ENCODE results near the gene ST3GAL3.

The ST3GAL3 gene

DNA sequence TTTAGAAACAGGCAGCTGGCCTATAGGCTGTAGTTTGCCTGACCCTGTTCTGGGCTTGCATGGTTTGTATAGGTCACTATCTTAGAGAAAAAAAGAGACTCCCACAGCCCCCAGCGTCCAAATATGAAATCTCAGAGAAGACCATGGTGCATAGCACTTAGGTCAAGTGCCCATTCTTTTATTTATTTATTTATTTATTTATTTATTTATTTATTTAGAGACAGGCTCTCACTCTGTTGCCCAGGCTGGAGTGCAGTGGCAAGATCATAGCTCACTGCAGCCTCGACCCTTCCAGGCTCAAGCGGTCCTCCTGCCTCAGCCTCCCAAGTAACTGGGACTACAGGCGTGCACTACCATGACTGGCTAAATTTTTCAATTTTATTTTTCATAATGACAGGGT is 175.4 kb downstream of the ST3GAL3 start:
- no peak for DNase-seq

- no peak for DNase-seq
These were observed 176.0 kb downstream of the ST3GAL3 start for GRCh38 chr1:43883321-43883720.

DNA sequence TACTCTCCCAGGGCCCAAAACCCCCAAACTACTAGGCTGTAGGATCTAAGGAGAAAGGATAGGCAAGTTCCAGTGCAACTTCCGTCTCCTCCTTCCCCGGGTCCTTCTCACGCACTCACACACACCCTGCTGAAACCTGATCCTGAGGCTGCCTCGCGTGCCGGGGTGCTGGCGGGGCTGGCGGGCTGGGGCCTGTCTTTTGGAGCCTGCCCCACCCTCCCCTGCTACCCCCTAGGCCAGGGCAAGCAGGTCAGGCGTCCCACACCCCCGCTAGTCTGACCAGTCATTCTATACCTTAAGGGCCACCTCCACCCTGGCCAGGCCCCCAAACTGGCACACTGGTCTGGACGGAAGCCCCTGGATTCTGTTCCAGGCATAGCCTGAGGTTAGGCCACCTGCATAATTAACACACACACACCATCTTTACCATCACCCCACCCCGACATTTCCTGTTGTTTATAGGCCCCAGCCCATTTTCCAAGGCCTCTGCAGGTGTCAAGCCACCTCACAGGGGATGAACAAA is 178.0 kb downstream of the ST3GAL3 start:
- no peak for DNase-seq

GRCh38 chr1:43887748-43888147 is 180.4 kb downstream of the ST3GAL3 start:
- no peak for DNase-seq

- no peak for DNase-seq
These were observed 183.5 kb downstream of the ST3GAL3 start for GRCh38 chr1:43890815-43891214.

GRCh38 chr1:43893006-43893405 is 185.7 kb downstream of the ST3GAL3 start:
- DNase-seq = no peak

- no peak for DNase-seq
These were observed 191.6 kb downstream of the ST3GAL3 start for GRCh38 chr1:43898981-43899380.

DNA sequence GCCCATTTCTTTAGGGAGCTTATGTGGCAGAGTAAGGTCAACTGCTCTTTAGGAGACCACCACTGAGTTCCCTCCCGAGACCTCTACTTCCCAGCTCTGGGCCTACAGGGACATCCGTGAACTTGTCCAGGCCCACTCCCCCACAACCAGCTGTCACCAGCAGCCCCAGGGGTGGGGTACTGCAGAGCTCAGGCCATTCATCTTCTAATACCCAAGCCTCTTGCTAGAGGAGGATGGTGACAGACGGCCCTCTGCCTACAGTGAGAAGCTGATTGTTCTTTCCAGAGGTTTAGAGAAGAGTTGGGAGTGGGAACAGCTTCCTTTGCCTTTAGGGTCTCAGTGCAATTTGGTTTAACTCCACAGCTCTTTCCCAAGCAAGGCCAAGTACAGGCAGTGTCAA is 193.1 kb downstream of the ST3GAL3 start:
- DNase-seq = no peak

DNA sequence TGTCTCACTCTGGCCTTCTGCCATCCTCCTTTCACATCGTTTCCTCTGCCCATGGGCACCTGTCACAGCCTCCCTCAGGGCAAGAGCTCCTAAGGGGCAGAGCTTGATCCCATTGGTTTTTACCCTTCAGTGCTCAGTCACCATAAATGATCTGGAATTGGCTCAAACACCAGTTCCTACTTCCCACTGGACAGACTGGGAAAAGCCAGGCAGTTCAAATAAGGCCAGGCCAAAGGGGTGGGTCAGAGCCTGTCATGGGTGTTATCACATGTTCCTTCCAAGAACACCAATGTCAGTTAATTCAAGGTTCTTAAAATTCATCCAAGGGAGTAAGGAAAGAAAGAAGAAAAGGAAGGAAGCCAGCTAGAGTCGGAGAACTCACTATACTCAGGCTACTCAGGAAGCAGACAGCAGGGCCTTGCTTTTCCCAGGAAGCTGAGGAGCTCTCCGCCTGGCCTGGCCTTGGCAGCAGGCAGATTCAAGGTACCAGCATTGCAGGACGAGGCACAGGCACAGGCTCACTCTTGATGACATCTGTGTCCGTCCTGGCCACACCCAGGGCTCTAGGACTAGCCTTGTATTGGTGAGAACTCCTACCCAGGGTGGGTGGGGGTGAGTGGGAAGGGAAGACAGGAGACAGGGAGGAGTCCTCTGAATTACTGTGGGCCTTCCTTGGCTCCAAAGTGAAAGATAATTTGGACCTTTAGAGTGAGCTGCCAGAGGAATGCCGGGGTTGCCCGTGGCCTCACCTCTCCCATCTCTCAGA is 194.0 kb downstream of the ST3GAL3 start:
- DNase-seq = no peak

DNA sequence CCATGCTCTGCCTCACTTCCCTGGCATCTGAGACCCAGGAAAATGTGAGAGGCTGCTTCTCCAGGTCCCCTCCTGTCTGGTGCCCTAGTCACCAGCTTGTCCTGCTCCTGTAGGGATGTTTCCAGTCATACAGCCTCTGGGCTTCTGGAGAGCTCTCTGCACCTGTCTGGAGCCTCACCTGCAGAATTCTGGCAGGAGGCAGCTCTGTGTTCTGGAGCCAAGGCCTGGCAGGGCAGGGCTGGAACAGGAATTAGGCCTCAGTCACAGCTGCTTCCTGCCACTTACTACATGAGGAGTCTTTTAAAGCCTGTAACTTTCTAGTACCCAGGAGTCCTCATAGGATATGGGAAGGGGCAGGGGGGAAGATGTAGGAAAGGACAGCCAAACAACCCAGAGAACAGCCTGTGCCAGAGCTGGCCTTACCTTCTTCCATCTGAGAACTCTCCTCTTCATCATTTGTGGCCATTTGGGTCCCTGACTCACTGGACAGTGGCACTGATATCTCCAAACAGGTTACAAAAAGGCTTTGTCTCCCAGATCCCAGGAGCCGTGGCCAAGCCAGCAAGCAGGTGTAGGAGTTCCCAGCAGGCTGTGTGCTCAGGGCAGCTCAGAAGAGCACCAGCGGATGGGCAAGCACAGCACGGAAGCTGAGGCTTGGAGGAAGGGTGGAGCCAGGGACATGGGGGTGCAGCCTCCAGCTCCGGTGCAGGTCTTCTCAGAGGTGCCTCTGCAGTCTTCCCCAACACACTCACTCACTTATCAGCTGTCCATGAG is 194.9 kb downstream of the ST3GAL3 start:
- no peak for DNase-seq

- no peak for DNase-seq
These were observed 197.6 kb downstream of the ST3GAL3 start for GRCh38 chr1:43904660-43905551.

GRCh38 chr1:43908226-43908625 is 200.9 kb downstream of the ST3GAL3 start:
- DNase-seq = no peak

- DNase-seq = no peak
These were observed 201.5 kb downstream of the ST3GAL3 start for GRCh38 chr1:43908858-43909257.

GRCh38 chr1:43910343-43910742 is 203.0 kb downstream of the ST3GAL3 start:
- no peak for DNase-seq

- DNase-seq = no peak
These were observed 205.3 kb downstream of the ST3GAL3 start for GRCh38 chr1:43912607-43913006.

- no peak for DNase-seq
These were observed 205.7 kb downstream of the ST3GAL3 start for GRCh38 chr1:43913051-43913501.

- no peak for DNase-seq
These were observed 206.5 kb downstream of the ST3GAL3 start for GRCh38 chr1:43913666-43914360.

GRCh38 chr1:43914576-43915525 is 207.5 kb downstream of the ST3GAL3 start:
- DNase-seq = no peak

- DNase-seq = no peak
These were observed 212.6 kb downstream of the ST3GAL3 start for GRCh38 chr1:43919906-43920305.

GRCh38 chr1:43921022-43921421 is 213.7 kb downstream of the ST3GAL3 start:
- no peak for DNase-seq

DNA sequence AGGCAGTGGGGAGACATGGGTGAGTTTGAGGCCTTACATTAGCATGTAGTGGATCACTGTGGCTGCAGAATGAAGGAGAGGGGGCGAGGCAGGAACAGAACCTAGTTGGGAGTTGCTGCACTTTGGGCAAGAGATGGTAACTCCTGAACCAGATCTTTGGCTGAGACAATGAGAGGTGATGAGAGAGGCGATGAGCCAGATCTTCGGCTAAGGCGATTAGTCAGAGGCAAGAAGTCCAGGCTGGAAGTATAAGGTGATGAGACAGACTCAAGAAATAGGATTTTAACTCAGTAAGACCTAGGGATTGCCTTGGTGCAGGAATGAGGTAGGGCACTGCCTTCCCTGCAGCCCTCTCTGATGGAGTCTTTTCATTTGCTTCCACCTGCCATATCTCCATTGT is 217.2 kb downstream of the ST3GAL3 start:
- DNase-seq = no peak

Measured in MV-4-11 (cell line).